GM21723 (cell line): Measurements from ENCODE around the gene PSMC5.
"Not testable (repeated sequence)": the region's sequence is repeated elsewhere in the genome, so short reads cannot be mapped to it uniquely, and the experiment has no call there.

Source experiments
- ATAC-seq: cut with Tn5 transposase; IDR thresholded peaks from one replicate; pipeline ENCODE4 v1.9.1; 2021; ENCODE audit warnings: mild to moderate bottlenecking, moderate library complexity; ENCODE audit not compliant: unreplicated experiment

PSMC5 gene

GRCh38 chr17:63869491-63870291 is 42.5 kb downstream of the PSMC5 start:
- not testable (repeated sequence) for ATAC-seq

- not testable (repeated sequence) for ATAC-seq
These were observed 43.0 kb downstream of the PSMC5 start for GRCh38 chr17:63870292-63870665.

GRCh38 chr17:63871646-63872365 is 44.6 kb downstream of the PSMC5 start:
- ATAC-seq: not testable (repeated sequence)

- ATAC-seq: not testable (repeated sequence)
These were observed 46.3 kb downstream of the PSMC5 start, which contains the start of gene CSH2 for GRCh38 chr17:63873577-63873976. Gene CSH2, minus strand, starts transcription at chr17:63873677. Its CDS starts 63 bp downstream, at chr17:63873614.

GRCh38 chr17:63874061-63874626 is 46.9 kb downstream of the PSMC5 start:
- ATAC-seq: not testable (repeated sequence)

- ATAC-seq: not testable (repeated sequence)
These were observed 47.5 kb downstream of the PSMC5 start for GRCh38 chr17:63874693-63875092.

- ATAC-seq: not testable (repeated sequence)
These were observed 51.2 kb downstream of the PSMC5 start for GRCh38 chr17:63878413-63878812.

- ATAC-seq: no peak
These were observed 53.5 kb downstream of the PSMC5 start for GRCh38 chr17:63880706-63881105.

GRCh38 chr17:63881337-63881736 is 54.1 kb downstream of the PSMC5 start:
- ATAC-seq: not testable (repeated sequence)
